ENCODE results near the gene ACAD11.
A peak's percentile ranks its signal among the peaks of the same experiment; 100 is the strongest.

Gene ACAD11

DNA sequence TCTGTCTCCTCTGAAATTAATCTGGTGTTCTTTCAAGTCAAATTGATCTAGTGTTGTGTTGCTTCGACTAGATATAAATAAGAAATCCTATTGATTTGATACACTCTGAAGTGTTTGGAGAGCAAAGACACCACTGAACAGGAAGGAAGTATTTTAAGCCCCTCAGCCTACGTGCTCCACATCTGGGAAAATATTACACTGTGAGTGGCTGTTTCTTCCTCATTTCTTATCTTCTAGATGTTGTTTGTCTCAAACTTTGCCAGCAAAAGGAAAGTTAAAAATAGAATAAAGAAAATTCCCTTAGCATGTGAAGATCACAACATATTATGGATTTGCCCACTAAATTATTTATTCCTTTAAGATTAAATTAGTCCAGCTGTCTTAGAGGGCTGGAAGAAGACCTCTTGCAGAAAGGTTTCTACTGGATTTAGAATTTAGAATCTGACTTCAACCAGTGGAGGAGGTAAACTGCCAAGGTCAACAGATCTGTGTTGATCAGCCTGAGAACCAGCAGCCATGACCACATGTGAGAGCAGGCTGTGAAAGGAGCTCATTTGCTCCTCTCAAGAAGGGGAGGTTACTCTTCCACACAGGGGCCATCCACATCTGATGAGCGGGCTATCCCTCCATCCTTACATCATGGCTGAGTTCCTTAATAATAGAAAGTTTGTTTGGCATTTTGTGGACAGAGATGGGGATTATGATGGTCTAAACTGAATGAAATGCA lies 108.9 kb downstream of the ACAD11 start:
- no peak for DNase-seq

DNA sequence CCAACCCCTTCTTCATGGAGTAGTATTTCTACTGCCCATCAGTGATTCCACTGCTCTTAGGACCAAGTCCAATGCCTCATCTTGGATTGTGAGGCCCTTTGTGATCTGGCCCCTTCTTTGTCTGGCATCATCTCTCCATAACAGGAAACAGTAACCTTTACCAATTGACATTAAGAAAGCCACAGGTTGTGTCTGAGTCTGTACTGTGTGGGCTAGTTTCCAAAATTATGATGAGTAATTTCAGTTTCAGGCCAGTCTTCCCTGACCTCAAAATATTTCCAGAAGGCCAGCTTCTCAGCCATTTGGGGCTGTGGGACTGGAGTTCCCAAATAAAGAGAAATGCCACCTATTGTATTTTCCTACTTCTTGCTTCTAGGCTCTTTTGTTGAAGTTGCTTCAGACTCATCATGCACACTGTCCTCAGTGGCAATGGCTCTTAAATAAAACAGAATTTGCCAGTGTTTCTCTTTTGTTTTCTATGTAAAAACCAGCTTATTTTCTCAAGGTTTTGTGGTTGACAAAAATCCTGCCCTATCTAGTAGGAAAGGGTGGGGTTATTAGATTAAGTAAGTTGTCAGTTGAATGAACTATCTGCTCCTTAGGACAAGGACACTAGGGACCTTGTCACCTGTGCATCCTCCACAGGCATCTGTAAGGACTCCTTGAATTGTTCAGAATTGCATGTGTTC lies 109.6 kb downstream of the ACAD11 start:
- DNase-seq, result no peak

DNA sequence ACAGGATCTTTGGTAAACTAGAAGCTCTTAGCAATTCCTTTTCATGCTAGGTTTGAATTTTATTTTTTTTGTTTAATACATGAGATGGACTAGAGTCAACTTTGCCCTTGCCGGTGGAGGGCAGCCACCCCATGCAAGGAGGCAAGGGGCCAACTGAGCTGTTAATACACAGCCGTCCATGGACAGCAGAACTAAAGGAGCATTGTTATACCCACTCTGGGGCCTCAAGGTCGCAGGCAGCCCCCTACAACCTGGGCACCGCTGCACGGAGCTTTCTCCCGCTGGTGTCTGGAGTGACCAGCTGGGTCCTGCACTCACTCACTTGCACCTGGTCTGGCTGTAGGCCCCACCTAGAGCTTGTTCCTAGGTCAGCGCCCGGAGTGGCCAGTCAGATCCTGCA lies 110.4 kb downstream of the ACAD11 start:
- DNase-seq, result no peak

DNA sequence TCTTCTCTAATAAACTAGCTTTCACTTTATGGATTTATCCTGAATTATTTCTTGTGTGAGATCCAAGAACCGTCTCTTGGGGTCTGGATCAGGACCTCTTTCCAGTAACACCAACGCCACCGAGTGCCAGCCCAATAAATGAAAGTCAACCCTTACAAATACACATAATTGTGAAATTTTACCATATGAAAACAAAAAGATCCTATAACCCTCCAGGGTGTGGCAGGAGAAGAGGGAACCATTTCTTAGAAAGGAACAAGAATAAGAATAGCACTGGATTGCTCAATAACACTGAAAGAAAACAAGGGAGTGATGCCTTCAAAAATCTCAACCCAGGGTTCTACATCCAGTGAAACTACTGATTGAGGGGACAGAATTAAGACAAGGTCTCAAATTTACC lies 114.1 kb downstream of the ACAD11 start:
- DNase-seq, result no peak

DNA sequence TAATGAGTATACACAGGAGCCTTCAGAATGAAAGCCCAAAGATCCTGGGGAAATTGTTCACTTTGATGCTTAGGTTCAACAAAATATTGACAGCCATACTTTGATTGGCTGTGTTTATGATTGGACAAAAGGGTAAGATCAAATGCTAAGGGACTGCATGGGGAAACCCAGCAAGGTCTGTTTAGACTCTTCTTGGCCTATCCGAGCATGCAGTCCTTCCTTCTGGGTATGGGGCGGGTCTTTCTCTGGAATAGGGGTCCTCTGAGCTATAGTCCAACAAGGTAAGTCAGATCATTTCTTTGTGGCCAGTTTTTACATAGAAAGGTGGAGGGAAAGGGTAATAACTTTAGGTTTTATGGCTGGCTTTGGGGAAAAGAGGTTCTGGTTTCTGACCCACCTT lies 115.5 kb downstream of the ACAD11 start:
- DNase-seq, result no peak

DNA sequence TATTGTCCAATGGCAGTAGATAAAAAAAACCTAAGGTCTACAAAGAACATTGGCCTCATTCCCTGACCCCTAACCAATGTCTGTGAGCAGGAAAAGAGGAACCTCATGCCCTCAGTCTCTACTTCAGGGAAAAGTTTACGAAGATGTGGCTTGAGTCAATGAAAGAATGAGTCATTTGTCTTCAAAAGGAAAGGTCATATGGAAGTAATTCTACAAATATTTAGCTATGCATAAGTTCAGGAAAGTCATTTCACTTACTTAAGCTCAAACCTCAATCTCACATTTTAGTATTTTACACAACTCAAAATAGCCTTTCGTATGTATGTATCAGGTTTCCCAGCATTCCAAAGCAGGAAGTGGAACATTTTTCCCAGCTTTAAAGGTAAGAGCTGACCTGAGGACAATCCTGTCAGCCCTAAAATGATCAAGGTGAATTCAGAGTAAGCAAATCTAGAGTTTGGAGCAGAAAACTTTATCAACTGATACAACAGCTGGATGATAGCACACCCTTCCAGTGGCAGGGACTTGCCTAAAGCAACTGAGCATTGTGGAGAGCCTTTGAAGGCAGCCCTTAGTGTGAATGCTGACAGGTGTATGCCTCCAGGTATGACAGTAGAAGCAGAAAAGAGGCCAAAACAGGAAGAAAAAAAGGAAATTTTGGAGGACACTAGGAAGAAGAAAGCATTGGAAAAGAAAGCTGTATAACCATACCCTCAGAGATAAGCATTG lies 116.4 kb downstream of the ACAD11 start:
- DNase-seq, result no peak

DNA sequence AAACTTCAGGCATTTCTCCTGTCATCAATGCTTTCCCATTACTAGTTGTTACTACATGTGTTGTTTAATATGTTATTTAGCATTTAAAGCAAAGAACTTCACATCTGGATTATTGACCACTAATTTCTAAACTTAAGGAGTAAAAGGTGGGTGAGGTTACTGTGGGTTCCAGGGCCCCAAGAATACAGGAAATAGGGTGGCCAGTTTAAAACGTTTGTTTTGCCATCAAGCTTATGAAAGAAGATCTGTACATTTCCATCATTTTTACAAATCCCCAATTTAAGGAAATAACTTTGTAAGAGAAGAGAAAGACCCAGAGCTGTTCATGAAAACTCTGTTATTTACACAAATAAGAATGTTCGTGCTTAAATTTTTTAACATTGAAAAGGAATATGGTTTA lies 117.0 kb downstream of the ACAD11 start:
- no peak for DNase-seq

DNA sequence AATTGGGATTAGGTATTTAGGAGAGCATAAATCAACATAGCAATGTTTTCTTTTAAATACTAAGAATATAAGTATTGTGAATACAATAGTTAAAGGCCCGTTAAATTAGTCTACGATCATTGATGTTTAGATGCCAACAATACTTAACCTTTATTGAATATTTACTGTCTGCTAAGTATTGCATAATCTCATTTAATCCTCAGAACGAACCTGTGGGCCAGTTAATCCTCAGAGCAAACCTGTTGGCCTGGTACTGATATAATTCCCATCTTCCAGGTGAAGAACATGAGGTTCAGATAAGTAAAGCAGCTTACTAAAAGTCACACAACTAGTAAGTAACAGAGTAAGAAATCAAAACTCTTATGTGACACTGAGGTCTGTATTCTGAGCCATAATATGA lies 119.9 kb downstream of the ACAD11 start:
- DNase-seq, result no peak

DNA sequence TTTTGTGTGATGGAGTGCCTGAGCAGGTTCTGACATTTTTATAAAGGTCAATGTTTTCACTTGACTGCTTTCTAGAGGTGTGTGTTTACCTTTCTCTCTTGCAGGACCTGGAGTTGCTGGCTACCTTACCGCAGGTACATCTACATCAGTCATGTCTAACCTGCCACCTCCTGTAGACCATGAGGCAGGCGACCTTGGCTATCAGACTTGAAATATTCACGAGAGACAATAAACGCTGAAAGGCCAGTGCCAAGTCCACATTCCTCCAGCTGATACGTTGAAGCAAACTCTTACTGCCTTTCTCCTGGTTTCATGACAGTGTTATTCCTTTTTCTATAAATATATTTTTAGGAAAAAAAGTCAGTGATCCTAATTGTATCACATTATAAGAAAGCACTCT lies 121.5 kb downstream of the ACAD11 start:
- no peak for DNase-seq

DNA sequence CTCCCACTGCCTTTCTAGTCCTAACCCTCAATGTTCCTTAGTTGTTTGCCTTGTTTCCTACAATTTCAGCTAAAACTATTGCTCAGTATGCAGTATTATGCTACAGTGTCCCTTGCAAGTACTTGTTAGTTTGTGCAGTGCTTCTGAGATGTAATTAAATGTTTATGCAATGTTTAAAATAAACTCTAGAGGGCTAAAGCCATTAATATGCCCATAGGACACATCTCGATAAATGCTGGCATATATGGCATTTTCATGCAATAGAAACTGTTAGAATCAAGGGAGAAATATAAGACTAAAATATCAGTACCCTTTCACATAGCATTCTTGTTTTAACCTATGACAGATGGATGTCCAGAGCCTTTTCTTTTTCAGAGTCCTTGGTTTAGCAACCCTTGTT lies 122.3 kb downstream of the ACAD11 start:
- DNase-seq, result no peak

DNA sequence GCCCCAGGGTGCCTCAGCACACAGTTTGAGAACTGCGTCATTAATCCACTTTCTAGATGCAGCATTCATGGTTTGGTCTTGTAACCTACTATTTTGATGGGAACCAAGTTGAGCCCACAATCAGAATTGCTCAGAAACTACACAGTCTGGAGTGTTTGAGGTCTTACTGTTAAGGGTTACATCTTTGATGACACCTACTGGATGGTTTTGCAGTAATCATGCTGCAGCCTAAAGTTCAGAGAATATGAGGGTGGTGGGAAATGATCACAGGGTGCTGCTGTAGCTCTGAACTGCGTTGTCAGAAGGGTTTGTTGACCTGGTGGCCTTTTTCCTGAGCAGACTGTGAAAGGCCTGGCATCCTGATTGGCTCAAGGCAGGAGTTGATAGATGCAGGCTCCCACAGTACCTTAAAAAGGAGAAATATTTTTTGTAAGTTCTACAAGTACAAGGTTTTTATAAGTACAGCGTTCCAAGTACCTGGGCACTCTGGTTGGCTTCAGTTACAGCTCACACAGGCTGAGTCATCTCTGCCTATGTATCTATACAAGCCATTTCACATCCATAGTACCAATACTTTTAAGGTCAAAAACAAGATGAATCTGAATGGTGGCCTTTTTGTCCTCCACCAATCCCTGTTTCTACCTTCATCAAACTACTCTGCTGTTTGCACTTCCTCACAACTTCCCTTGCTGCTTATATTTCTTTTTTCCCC lies 123.0 kb downstream of the ACAD11 start:
- DNase-seq, result no peak

DNA sequence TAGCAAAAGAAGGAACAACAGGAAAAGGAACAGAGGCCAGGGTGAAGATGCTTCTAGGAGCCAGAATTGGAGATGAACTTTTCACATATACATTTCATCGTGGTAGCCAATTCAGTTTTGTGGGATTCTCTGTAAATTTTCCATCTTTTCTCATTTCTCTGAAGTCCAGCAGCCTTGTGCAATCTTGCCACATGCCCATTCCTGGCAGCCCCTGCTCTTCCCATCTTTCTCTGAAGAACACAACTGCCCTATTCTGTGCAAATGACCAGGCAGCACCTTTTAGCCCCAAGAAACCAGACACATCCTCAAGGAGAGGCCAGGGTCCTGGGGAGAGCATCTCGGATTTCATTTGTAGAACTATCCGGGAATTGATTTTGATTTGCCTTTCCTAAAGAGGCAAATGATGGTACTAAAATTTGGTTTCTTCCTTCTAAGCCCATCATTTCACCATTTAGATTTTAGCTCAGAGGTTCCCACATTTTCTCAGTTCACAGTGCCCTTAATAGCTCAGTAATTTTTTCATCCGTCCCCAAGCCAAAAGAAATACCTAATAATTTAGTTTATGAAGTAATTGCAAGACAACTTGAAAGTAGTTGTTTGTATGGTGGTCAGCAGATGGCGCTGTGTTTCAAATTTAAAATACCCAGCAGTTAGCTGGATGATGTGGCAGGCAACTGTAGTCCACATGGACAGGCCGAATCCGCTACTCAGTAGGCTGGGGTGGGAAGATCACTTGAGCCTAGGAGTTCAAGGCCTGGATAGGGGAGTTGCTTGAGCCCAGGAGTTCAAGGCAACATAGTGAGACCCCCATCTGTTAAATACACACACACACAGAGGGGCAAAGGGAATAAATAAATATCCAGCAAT lies 123.8 kb downstream of the ACAD11 start:
- peak; percentile 29 to 48 for DNase-seq

DNA sequence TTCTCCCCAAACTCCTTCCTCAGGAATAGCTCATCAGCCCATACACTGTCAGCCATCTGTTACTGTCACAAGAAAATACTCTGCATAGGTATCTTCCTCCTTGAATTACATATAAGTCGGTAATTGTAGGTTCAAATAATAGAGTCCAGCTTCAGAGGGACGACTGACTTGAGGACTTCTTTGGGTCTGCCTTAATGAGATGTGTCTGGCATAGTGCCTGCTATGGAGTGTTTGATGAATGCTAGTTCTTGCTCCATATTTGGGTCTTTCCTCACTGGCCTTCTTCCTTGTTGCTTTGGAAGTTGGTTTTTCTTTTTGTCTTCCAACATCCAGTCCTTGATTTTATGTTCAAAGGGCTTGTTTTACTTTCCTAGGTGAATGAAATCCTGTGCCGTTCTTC lies 129.0 kb downstream of the ACAD11 start:
- DNase-seq, result no peak

DNA sequence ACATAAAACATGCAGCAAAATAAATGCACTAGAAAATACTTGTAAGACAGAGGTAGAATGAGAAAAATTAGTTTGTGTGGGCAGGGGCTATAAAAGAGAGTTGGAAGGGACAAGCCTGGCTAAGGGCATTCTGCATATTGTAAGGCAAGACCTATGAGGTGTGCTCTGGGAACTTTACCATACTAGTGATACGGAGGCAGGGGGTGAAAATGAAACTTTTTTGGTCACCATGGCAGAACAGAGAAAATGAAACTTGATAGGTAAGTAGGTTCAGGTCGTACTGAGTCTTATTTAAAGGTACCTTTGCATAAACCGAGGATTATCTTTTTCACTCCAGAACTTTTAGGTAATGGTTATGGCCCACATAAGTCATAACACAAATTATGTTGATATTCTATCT lies 137.3 kb downstream of the ACAD11 start:
- no peak for DNase-seq

DNA sequence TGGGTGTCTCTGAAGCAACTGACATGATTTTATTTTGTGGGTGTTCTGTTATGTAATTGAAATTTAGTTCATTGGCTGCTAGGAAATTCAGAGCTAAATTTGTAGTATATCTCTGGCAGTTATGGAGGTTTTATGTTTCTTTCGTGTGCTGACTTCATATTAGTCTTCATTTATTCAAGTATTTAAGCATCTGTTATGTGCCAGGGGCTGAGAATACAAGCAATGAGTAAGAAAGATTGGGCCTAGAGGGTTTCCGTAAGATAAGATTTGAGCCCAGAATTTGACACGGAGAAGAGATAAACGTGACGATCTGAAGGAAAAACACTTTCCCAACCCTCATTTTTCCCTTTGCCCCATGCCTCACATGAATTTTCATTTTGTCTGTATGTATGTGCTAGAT lies 137.7 kb downstream of the ACAD11 start:
- no peak for DNase-seq

DNA sequence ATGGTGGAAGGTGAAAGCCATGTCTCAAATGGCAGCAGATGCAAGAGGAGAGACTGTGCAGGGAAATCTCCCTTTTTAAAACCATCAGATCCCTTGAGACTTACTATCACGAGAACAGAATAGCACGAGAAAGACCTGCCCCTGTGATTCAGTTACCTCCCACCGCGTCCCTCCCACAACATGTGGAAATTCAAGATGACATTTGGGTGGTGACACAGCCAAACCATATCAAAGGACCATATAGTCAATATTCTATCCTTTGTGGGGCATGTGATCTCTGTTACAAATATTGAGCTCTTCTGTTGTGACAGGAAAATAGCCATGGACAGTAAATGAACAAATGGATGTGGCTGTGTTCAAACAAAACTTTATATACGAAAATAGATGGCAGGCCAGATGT lies 139.7 kb downstream of the ACAD11 start:
- DNase-seq, result no peak

DNA sequence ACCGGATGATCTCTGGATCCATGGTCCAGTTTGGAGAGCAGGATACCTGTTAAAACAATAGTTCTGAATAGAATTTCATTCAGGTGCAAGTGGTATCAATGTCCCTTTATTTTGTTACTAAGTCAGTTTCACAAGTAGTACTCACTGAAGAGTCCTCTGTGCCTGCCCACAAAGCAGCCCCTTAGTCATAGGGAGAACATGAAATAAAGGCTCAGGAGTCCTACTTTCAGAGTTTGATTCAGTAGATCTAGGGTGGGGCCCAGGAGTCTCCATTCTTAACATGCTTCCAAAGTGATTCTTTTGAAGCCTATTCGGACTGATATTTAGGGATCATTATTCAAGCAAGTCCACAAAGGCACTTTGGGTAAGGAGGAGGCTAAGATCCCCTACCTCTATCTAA lies 142.3 kb downstream of the ACAD11 start:
- no peak for DNase-seq

DNA sequence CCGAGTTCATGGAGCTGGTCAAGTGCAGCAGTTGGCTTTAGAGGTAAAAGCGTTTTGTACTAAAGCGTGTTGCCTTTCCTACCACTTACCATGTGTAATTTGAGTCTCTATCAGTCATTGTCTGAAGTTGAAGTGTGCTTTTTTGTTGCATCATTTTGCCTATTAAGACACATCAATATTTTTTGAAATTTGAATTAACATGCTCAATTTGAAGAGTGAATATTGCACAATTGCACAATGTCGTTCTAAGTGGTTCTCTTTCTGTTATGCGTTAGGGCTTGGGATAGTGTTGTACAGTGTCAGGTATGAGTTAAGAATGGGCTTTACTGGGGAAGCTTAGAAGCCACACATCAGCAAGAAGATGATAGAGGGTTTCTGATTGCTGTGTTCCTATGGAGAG lies 146.6 kb downstream of the ACAD11 start:
- DNase-seq, result no peak

DNA sequence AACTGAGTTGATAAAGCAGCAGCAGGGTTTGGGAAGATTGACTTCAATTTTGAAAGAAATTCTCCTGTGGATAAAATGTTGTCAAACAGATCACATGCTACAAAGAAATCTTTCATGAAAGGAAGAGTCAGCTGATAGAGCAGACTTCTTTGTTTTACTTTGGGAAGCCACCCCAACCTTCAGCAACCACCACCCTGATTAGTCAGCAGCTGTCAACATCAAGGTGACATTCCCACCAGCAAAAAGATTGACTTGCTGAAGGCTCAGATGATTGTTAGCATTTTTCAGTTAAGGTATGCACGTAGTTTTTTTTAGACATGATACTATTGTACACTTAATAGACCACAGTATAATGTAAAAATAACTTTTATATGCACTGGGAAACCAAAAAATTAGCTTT lies 150.1 kb downstream of the ACAD11 start:
- no peak for DNase-seq

DNA sequence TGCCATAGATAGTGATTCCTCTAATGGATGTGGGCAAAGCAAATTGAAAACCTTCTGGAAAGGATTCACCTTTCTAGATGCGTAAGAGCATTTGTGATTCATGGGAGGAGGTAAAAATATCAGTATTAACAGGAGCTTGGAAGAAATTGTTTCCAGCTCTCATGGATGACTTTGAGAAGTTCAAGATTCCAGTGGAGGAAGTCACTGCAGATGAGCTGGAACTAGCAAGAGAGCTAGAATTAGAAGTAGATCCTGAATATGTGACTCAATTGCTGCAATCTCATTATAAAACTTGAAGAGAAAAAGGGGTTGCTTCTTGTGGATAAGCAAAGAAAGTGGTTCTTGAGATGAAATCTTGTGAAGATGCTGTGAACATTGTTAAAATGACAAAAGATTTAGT lies 150.5 kb downstream of the ACAD11 start:
- no peak for DNase-seq

Data from CD4-positive, alpha-beta T cell treated with Interleukin-1 beta for 1 hour (primary cell).